ENCODE data around the gene SLC27A2. TPM values are rescaled to one million over a fixed set of nuclear protein-coding genes. Genes with fewer than 3 reads are reported as not detected.

The SLC27A2 gene
- total RNA-seq, 1 experiment from 2014 or later: 0.77 TPM

GRCh38 chr15:50227076-50227475, 45.1 kb downstream of the SLC27A2 start:
- intact Hi-C loops (cut with micrococcal nuclease; ENCODE audit: unreplicated experiment): no loop called here
- no peak for DNase-seq (ENCODE audit: low spot score)

DNA sequence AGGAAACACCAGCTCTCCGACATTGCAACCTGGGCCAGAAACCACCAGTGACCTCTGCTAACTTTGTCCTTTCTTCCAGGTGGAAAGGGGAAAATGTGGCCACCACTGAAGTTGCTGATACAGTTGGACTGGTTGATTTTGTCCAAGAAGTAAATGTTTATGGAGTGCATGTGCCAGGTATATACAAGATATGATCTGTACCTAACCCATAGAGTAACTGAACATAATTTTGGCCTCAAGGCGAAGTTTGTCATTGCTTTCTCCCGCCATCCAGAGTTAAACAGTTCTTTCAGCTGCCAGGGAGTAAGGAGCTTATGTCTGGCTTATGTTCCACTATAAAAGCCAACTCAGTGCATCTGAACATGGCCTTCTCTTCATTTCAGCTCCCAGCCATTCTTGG, 46.9 kb downstream of the SLC27A2 start:
- no peaks in the 10 kb centered on the region for H3K36me3 ChIP-seq (ENCODE audit: insufficient read depth, low read length, poor library complexity, severe bottlenecking)
- no peaks in the 10 kb centered on the region for H3K27me3 ChIP-seq (replicated peaks; ENCODE audit: insufficient read depth, low read depth, low read length, poor library complexity)
- H3K9me3 ChIP-seq (ENCODE audit: low read depth, low read length, poor library complexity, severe bottlenecking): no peaks in the 10 kb centered on the region
- intact Hi-C loops (cut with micrococcal nuclease; ENCODE audit: unreplicated experiment): no loop called here
- no peak overlapping the region for H3K27ac ChIP-seq (ENCODE audit: low read depth, low read length, poor library complexity, severe bottlenecking)
- no peak overlapping the region for H3K4me3 ChIP-seq (ENCODE audit: low read depth, low read length, poor library complexity, severe bottlenecking)
- no peaks in the 10 kb centered on the region for H3K4me1 ChIP-seq (ENCODE audit: insufficient read depth, low read length, poor library complexity, severe bottlenecking)
- ChIA-PET POLR2A (ENCODE audit: low non-redundant PET) (no interaction called here), CTCF (no interaction called here)
- DNase-seq (ENCODE audit: low spot score): no peak
- no peak for TF ChIP-seq EZH2 (IDR thresholded peaks at IDR 0.05; ENCODE audit: borderline replicate concordance, low read depth, low read length, poor library complexity, severe bottlenecking)
- TF ChIP-seq, protein P1, sequence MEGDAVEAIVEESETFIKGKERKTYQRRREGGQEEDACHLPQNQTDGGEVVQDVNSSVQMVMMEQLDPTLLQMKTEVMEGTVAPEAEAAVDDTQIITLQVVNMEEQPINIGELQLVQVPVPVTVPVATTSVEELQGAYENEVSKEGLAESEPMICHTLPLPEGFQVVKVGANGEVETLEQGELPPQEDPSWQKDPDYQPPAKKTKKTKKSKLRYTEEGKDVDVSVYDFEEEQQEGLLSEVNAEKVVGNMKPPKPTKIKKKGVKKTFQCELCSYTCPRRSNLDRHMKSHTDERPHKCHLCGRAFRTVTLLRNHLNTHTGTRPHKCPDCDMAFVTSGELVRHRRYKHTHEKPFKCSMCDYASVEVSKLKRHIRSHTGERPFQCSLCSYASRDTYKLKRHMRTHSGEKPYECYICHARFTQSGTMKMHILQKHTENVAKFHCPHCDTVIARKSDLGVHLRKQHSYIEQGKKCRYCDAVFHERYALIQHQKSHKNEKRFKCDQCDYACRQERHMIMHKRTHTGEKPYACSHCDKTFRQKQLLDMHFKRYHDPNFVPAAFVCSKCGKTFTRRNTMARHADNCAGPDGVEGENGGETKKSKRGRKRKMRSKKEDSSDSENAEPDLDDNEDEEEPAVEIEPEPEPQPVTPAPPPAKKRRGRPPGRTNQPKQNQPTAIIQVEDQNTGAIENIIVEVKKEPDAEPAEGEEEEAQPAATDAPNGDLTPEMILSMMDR (conservative IDR thresholded peaks at IDR 0.05; ENCODE audit: low read depth, low read length): no peak
- no TSS peak for BruUV-seq (replicated peaks)

More at GRCh38 chr15:50227076-50227475, 45.1 kb downstream of the SLC27A2 start:
- Histone ChIP-seq H3K4me3 (ENCODE audit: low read depth, low read length, poor library complexity, severe bottlenecking) (no peak overlapping the region), H3K9me3 (ENCODE audit: low read depth, low read length, poor library complexity, severe bottlenecking) (no peaks in the 10 kb centered on the region), H3K36me3 (ENCODE audit: insufficient read depth, low read length, poor library complexity, severe bottlenecking) (no peaks in the 10 kb centered on the region), H3K27ac (ENCODE audit: low read depth, low read length, poor library complexity, severe bottlenecking) (no peak overlapping the region), H3K27me3 (replicated peaks; ENCODE audit: insufficient read depth, low read depth, low read length, poor library complexity) (no peaks in the 10 kb centered on the region), H3K4me1 (ENCODE audit: insufficient read depth, low read length, poor library complexity, severe bottlenecking) (no peaks in the 10 kb centered on the region)
- POLR2A ChIA-PET (ENCODE audit: low non-redundant PET): no interaction called here
- CTCF ChIA-PET: no interaction called here
- TF ChIP-seq EZH2 (IDR thresholded peaks at IDR 0.05; ENCODE audit: borderline replicate concordance, low read depth, low read length, poor library complexity, severe bottlenecking): no peak
- TF ChIP-seq, protein P1 (conservative IDR thresholded peaks at IDR 0.05; ENCODE audit: low read depth, low read length): no peak
- no TSS peak for BruUV-seq (replicated peaks)

GRCh38 chr15:50229336-50229735, 47.3 kb downstream of the SLC27A2 start:
- Histone ChIP-seq H3K4me3 (ENCODE audit: low read depth, low read length, poor library complexity, severe bottlenecking) (no peak overlapping the region), H3K4me1 (ENCODE audit: insufficient read depth, low read length, poor library complexity, severe bottlenecking) (no peaks in the 10 kb centered on the region), H3K36me3 (ENCODE audit: insufficient read depth, low read length, poor library complexity, severe bottlenecking) (no peaks in the 10 kb centered on the region), H3K27ac (ENCODE audit: low read depth, low read length, poor library complexity, severe bottlenecking) (no peak overlapping the region), H3K9me3 (ENCODE audit: low read depth, low read length, poor library complexity, severe bottlenecking) (no peaks in the 10 kb centered on the region), H3K27me3 (replicated peaks; ENCODE audit: insufficient read depth, low read depth, low read length, poor library complexity) (no peaks in the 10 kb centered on the region)
- POLR2A ChIA-PET (ENCODE audit: low non-redundant PET): no interaction called here
- TF ChIP-seq EZH2 (IDR thresholded peaks at IDR 0.05; ENCODE audit: borderline replicate concordance, low read depth, low read length, poor library complexity, severe bottlenecking): no peak
- TF ChIP-seq, protein P1 (conservative IDR thresholded peaks at IDR 0.05; ENCODE audit: low read depth, low read length): no peak
- DNase-seq (ENCODE audit: low spot score): no peak
- CTCF ChIA-PET: no interaction called here
- intact Hi-C loops (cut with micrococcal nuclease; ENCODE audit: unreplicated experiment): no loop called here
- no TSS peak for BruUV-seq (replicated peaks)
